PC-9 (cell line): ENCODE data around the gene ANKRD44. TPM values are rescaled to one million over a fixed set of nuclear protein-coding genes. Genes with fewer than 3 reads are reported as not detected.
"Not testable (repeated sequence)": the region's sequence is repeated elsewhere in the genome, so short reads cannot be mapped to it uniquely, and the experiment has no call there.

ENCODE experiments used
- BruUV-seq: library from RNA; stranded (reverse); fragments of 400-500 nt; replicated peaks from 2 replicates; lab custom pipeline; 2021; lab: Mats Ljungman, UMichigan
- CTCF ChIA-PET: fragments of 300-600 bp; sonication (Branson Sonifier 250); formaldehyde crosslinking; loops from one replicate; lab custom pipeline; 2022; ENCODE audit warnings: antibody characterized with exemption; lab: Charles Lee
- POLR2A ChIA-PET: fragments of 300-600 bp; sonication (Branson Sonifier 250); formaldehyde crosslinking; loops from one replicate; lab custom pipeline; 2022; ENCODE audit warnings: antibody characterized with exemption; ENCODE audit not compliant: unreplicated experiment; lab: Charles Lee
- DNase-seq, 2 experiments: peaks; one replicate each; pipeline versions ENCODE4 v3.0.0 to v3.0.0-alpha.2; 2015 to 2022; ENCODE audit warnings: mixed read lengths in 1 of 2
- H2AFZ ChIP-seq: fragments of 200-600 bp; sonication (generic); 2 replicates; pipeline ENCODE4 v1.8.1; 2017; ENCODE audit warnings: antibody characterized with exemption
- H3F3A ChIP-seq: fragments of 200-600 bp; sonication (generic); 2 replicates; pipeline ENCODE4 v1.8.1; 2017; ENCODE audit warnings: antibody characterized with exemption, mild to moderate bottlenecking, low read depth; ENCODE audit not compliant: insufficient read depth
- H3K27ac ChIP-seq: fragments of 200-600 bp; sonication (generic); 2 replicates; pipeline ENCODE4 v1.6.1; 2016; ENCODE audit warnings: mixed run types
- H3K27me3 ChIP-seq: fragments of 200-600 bp; sonication (generic); 2 replicates; pipeline ENCODE4 v1.6.1; 2016; ENCODE audit warnings: low read depth, mixed run types; ENCODE audit not compliant: insufficient read depth
- H3K36me3 ChIP-seq: fragments of 200-600 bp; sonication (generic); 2 replicates; pipeline ENCODE4 v1.6.1; 2016; ENCODE audit warnings: low read depth, mixed run types
- H3K4me1 ChIP-seq: fragments of 200-600 bp; sonication (generic); replicated peaks from 2 replicates; pipeline ENCODE4 v1.6.1; 2016; ENCODE audit warnings: mixed run types; ENCODE audit not compliant: insufficient read depth
- H3K4me2 ChIP-seq: fragments of 200-600 bp; sonication (generic); 2 replicates; pipeline ENCODE4 v1.6.1; 2017; ENCODE audit warnings: mixed run types
- H3K4me3 ChIP-seq: fragments of 200-600 bp; sonication (generic); 2 replicates; pipeline ENCODE4 v1.6.1; 2016; ENCODE audit warnings: mixed run types
- H3K79me2 ChIP-seq: fragments of 200-600 bp; sonication (generic); 2 replicates; pipeline ENCODE4 v1.6.1; 2017; ENCODE audit warnings: low read depth, mixed run types
- H3K9me2 ChIP-seq: fragments of 200-600 bp; sonication (generic); 2 replicates; pipeline ENCODE4 v1.8.1; 2017; ENCODE audit warnings: mild to moderate bottlenecking; ENCODE audit not compliant: insufficient read depth
- H3K9me3 ChIP-seq: fragments of 200-600 bp; sonication (generic); 2 replicates; pipeline ENCODE4 v1.8.1; 2016; ENCODE audit warnings: low read depth; ENCODE audit not compliant: insufficient read depth
- H4K20me1 ChIP-seq: fragments of 200-600 bp; sonication (generic); 2 replicates; pipeline ENCODE4 v1.8.1; 2017; ENCODE audit not compliant: insufficient read depth
- EZH2 ChIP-seq: fragments of 200-600 bp; sonication (generic); IDR thresholded peaks from 2 replicates; pipeline ENCODE4 v1.8.0; 2017; ENCODE audit warnings: antibody characterized with exemption, low read depth
- intact Hi-C: fragments of 100-400 bp; cut with micrococcal nuclease; formaldehyde crosslinking; loops from one replicate; pipeline ENCODE4 v1.10.0; 2022; ENCODE audit not compliant: unreplicated experiment
- total RNA-seq: library from RNA; stranded (reverse); gene quantifications from 2 replicates; pipeline ENCODE4 v1.2.3, GENCODE V29; 2021
- TF ChIP-seq, protein P1 (sequence below): fragments of 200-600 bp; sonication (generic); conservative IDR thresholded peaks from 2 replicates; pipeline ENCODE4 v1.6.1; 2017; ENCODE audit warnings: mixed run types, antibody characterized with exemption, mild to moderate bottlenecking, moderate library complexity

Gene ANKRD44
- total RNA-seq, 1 experiment from 2014 or later = 3.4 TPM

GRCh38 chr2:197241153-197241552, 69.4 kb downstream of the ANKRD44 start:
- H4K20me1 ChIP-seq = no peaks in the 10 kb centered on the region
- intact Hi-C loops = no loop called here
- no peaks in the 10 kb centered on the region for H3K9me2 ChIP-seq
- H3K4me3 ChIP-seq = no peak overlapping the region
- no peak for DNase-seq
- TF ChIP-seq EZH2 = no peak
- TF ChIP-seq, protein P1, sequence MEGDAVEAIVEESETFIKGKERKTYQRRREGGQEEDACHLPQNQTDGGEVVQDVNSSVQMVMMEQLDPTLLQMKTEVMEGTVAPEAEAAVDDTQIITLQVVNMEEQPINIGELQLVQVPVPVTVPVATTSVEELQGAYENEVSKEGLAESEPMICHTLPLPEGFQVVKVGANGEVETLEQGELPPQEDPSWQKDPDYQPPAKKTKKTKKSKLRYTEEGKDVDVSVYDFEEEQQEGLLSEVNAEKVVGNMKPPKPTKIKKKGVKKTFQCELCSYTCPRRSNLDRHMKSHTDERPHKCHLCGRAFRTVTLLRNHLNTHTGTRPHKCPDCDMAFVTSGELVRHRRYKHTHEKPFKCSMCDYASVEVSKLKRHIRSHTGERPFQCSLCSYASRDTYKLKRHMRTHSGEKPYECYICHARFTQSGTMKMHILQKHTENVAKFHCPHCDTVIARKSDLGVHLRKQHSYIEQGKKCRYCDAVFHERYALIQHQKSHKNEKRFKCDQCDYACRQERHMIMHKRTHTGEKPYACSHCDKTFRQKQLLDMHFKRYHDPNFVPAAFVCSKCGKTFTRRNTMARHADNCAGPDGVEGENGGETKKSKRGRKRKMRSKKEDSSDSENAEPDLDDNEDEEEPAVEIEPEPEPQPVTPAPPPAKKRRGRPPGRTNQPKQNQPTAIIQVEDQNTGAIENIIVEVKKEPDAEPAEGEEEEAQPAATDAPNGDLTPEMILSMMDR = no peak
- H3K4me2 ChIP-seq = no peak overlapping the region
- no peak overlapping the region for H3K27ac ChIP-seq
- no peaks in the 10 kb centered on the region for H3K36me3 ChIP-seq
- H3F3A ChIP-seq = no peaks in the 10 kb centered on the region
- H3K27me3 ChIP-seq = no peaks in the 10 kb centered on the region
- H3K79me2 ChIP-seq = no peaks in the 10 kb centered on the region
- no peaks in the 10 kb centered on the region for H3K4me1 ChIP-seq
- CTCF ChIA-PET = no interaction called here
- no peak overlapping the region for H2AFZ ChIP-seq
- BruUV-seq = no TSS peak
- POLR2A ChIA-PET = no interaction called here
- no peaks in the 10 kb centered on the region for H3K9me3 ChIP-seq

DNA sequence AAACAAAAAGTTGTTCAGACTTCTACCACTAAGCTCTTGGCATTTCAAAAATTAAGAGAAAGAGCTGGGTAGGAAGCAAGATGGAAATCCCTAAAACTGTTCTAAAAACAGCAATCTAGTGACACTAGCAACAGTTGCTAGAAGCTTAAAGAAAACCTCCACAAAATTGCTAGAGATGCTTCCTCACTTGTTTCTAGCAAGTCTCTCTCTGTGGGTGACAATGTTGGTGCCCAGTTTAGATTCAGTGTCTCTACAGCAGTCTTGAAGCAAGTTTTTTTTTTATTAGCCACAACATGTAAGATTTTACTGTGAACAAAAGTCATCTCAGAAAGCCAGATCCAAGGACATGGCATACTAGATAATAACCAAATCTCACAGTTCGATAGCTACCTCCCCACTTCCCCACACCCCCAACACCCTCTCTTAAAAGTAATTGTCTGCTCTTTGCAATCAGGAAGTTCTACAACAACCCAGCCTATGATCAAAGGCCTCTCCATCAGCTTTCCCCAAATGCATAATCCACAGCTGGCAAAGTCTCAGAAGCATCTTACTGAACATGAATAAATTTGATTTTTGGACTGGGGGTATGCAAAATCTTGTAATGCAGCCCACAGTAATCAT, 70.0 kb downstream of the ANKRD44 start:
- no peaks in the 10 kb centered on the region for H3K79me2 ChIP-seq
- no TSS peak for BruUV-seq

GRCh38 chr2:197240018-197240417, 70.6 kb downstream of the ANKRD44 start:
- H3K27me3 ChIP-seq, H3K9me2 ChIP-seq, POLR2A ChIA-PET, H3K27ac ChIP-seq, H3K4me2 ChIP-seq, BruUV-seq, intact Hi-C loops, H3K4me3 ChIP-seq, H4K20me1 ChIP-seq, H3F3A ChIP-seq, H3K4me1 ChIP-seq, H3K79me2 ChIP-seq, H2AFZ ChIP-seq, H3K36me3 ChIP-seq, H3K9me3 ChIP-seq, DNase-seq: not testable (repeated sequence)
- CTCF ChIA-PET = interaction anchor here (0.6 kb wide), 1 partner anchor 160 kb away, joined by 6 read pairs; no protein-coding TSS in a partner anchor

More for the DNA sequence above, 70.0 kb downstream of the ANKRD44 start:
- TF ChIP-seq EZH2 = no peak
- TF ChIP-seq, protein P1 = no peak
- ChIA-PET CTCF (interaction anchor here (0.6 kb wide), 1 partner anchor 159 kb away, joined by 6 read pairs; no protein-coding TSS in a partner anchor), POLR2A (no interaction called here)
- no peak overlapping the region for H3K27ac ChIP-seq
- H3K36me3 ChIP-seq = no peaks in the 10 kb centered on the region
- no peak overlapping the region for H3K4me3 ChIP-seq
- no peak overlapping the region for H3K4me2 ChIP-seq
- H3F3A ChIP-seq = no peaks in the 10 kb centered on the region
- no peaks in the 10 kb centered on the region for H3K9me2 ChIP-seq
- H3K4me1 ChIP-seq = no peaks in the 10 kb centered on the region
- intact Hi-C loops = no loop called here
- H3K9me3 ChIP-seq = no peaks in the 10 kb centered on the region
- H2AFZ ChIP-seq = no peak overlapping the region
- no peak for DNase-seq
- H3K27me3 ChIP-seq = no peaks in the 10 kb centered on the region
- H4K20me1 ChIP-seq = no peaks in the 10 kb centered on the region

DNA sequence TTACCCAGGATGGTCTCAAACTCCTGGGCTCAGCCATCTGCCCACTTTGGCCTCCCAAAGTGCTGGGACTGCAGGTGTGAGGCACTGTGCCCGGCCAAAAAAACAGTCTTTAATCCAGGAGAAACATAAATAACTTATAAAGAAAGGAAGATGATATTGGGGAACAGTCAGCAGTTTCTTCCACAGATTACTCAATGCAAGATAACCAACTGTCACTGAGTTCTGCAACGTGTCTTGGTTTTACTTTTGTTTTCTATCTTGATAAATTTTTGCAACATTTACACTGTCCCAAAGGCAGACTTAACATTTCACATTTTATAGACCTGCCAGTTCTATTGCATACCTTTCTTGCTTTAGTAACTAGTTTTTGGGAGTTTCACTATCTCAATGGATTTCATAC, 71.1 kb downstream of the ANKRD44 start:
- Histone ChIP-seq H2AFZ (no peak overlapping the region), H3K9me2 (no peaks in the 10 kb centered on the region), H3K36me3 (no peaks in the 10 kb centered on the region), H3F3A (no peaks in the 10 kb centered on the region), H3K9me3 (no peaks in the 10 kb centered on the region), H3K4me3 (no peak overlapping the region), H4K20me1 (no peaks in the 10 kb centered on the region), H3K4me2 (no peak overlapping the region), H3K27me3 (no peaks in the 10 kb centered on the region), H3K27ac (no peak overlapping the region), H3K4me1 (no peaks in the 10 kb centered on the region), H3K79me2 (no peaks in the 10 kb centered on the region)
- intact Hi-C loops = no loop called here
- BruUV-seq = no TSS peak
- ChIA-PET CTCF (no interaction called here), POLR2A (no interaction called here)
- no peak for DNase-seq
- no peak for TF ChIP-seq EZH2
- TF ChIP-seq, protein P1 = no peak
